HG03139 (cell line): ENCODE measurements around the gene DAPK1.
"Not testable (repeated sequence)": the region's sequence is repeated elsewhere in the genome, so short reads cannot be mapped to it uniquely, and the experiment has no call there.

Experiments
- ATAC-seq: cut with Tn5 transposase; IDR thresholded peaks from one replicate; pipeline ENCODE4 v1.9.1; 2021; ENCODE audit not compliant: unreplicated experiment

DAPK1 gene

GRCh38 chr9:87540444-87541105, 42.9 kb downstream of the DAPK1 start:
- no peak for ATAC-seq

GRCh38 chr9:87541663-87542062, 44.0 kb downstream of the DAPK1 start:
- no peak for ATAC-seq

GRCh38 chr9:87542141-87542540, 44.5 kb downstream of the DAPK1 start:
- no peak for ATAC-seq

- ATAC-seq: no peak
These were observed 45.6 kb downstream of the DAPK1 start for GRCh38 chr9:87543251-87543650.

GRCh38 chr9:87545858-87546257, 48.2 kb downstream of the DAPK1 start:
- ATAC-seq: no peak

- no peak for ATAC-seq
These were observed 49.0 kb downstream of the DAPK1 start for GRCh38 chr9:87546704-87547103.

GRCh38 chr9:87547671-87548081, 50.0 kb downstream of the DAPK1 start:
- no peak for ATAC-seq

GRCh38 chr9:87548159-87548558, 50.5 kb downstream of the DAPK1 start:
- no peak for ATAC-seq

- not testable (repeated sequence) for ATAC-seq
These were observed 51.4 kb downstream of the DAPK1 start for GRCh38 chr9:87549088-87549487.

GRCh38 chr9:87549791-87550190, 52.1 kb downstream of the DAPK1 start:
- ATAC-seq: no peak

- no peak for ATAC-seq
These were observed 52.7 kb downstream of the DAPK1 start for GRCh38 chr9:87550253-87550954.

GRCh38 chr9:87551772-87552217, 54.1 kb downstream of the DAPK1 start:
- ATAC-seq: no peak

GRCh38 chr9:87554171-87554910, 56.7 kb downstream of the DAPK1 start:
- no peak for ATAC-seq

- no peak for ATAC-seq
These were observed 57.3 kb downstream of the DAPK1 start for GRCh38 chr9:87554976-87555375.

- no peak for ATAC-seq
These were observed 58.4 kb downstream of the DAPK1 start for GRCh38 chr9:87556039-87556438.

GRCh38 chr9:87556821-87557220, 59.2 kb downstream of the DAPK1 start:
- ATAC-seq: no peak

- no peak for ATAC-seq
These were observed 60.3 kb downstream of the DAPK1 start for GRCh38 chr9:87557996-87558395.

GRCh38 chr9:87558606-87559190, 61.0 kb downstream of the DAPK1 start:
- no peak for ATAC-seq

- no peak for ATAC-seq
These were observed 64.4 kb downstream of the DAPK1 start for GRCh38 chr9:87562062-87562461.

GRCh38 chr9:87562530-87563170, 65.0 kb downstream of the DAPK1 start:
- no peak for ATAC-seq

- ATAC-seq: no peak
These were observed 66.4 kb downstream of the DAPK1 start for GRCh38 chr9:87564111-87564510.
